ENCODE results near the gene NXNL2.

The NXNL2 gene

GRCh38 chr9:88530051-88530450 lies 4.9 kb upstream of the NXNL2 start:
- H3K4me1 ChIP-seq (ENCODE audit: control insufficient read depth, insufficient read depth, low read length, poor library complexity, severe bottlenecking), result peaks cover under 1% of the 10 kb centered on the region
- H3K36me3 ChIP-seq (ENCODE audit: control insufficient read depth, insufficient read depth, low read length), result no peaks in the 10 kb centered on the region
- H3K4me3 ChIP-seq (ENCODE audit: insufficient read depth, low read depth, low read length, poor library complexity, severe bottlenecking), result no peak overlapping the region
- H3K27ac ChIP-seq (ENCODE audit: insufficient read depth, low read length, poor library complexity, severe bottlenecking), result no peak overlapping the region
- H3K9me3 ChIP-seq (ENCODE audit: control insufficient read depth, low read length), result no peaks in the 10 kb centered on the region
- DNase-seq, result no peak
- no peaks in the 10 kb centered on the region for H3K27me3 ChIP-seq (replicated peaks; ENCODE audit: control insufficient read depth, insufficient read depth, low read length, poor library complexity, severe bottlenecking)

GRCh38 chr9:88531920-88532698 lies 2.9 kb upstream of the NXNL2 start:
- Histone ChIP-seq H3K36me3 (ENCODE audit: control insufficient read depth, insufficient read depth, low read length) (no peaks in the 10 kb centered on the region), H3K27ac (ENCODE audit: insufficient read depth, low read length, poor library complexity, severe bottlenecking) (no peak overlapping the region), H3K9me3 (ENCODE audit: control insufficient read depth, low read length) (no peaks in the 10 kb centered on the region), H3K4me1 (ENCODE audit: control insufficient read depth, insufficient read depth, low read length, poor library complexity, severe bottlenecking) (peaks cover 11% of the 10 kb centered on the region), H3K4me3 (ENCODE audit: insufficient read depth, low read depth, low read length, poor library complexity, severe bottlenecking) (no peak overlapping the region), H3K27me3 (replicated peaks; ENCODE audit: control insufficient read depth, insufficient read depth, low read length, poor library complexity, severe bottlenecking) (peaks cover 3% of the 10 kb centered on the region)
- no peak for DNase-seq

- H3K9me3 ChIP-seq (ENCODE audit: control insufficient read depth, low read length), result no peaks in the 10 kb centered on the region
- peak overlapping the region; percentile 2 for H3K4me3 ChIP-seq (ENCODE audit: insufficient read depth, low read depth, low read length, poor library complexity, severe bottlenecking)
- H3K36me3 ChIP-seq (ENCODE audit: control insufficient read depth, insufficient read depth, low read length), result no peaks in the 10 kb centered on the region
- no peak for DNase-seq
- H3K27me3 ChIP-seq (replicated peaks; ENCODE audit: control insufficient read depth, insufficient read depth, low read length, poor library complexity, severe bottlenecking), result peaks cover 3% of the 10 kb centered on the region
- H3K4me1 ChIP-seq (ENCODE audit: control insufficient read depth, insufficient read depth, low read length, poor library complexity, severe bottlenecking), result peaks cover 11% of the 10 kb centered on the region
- H3K27ac ChIP-seq (ENCODE audit: insufficient read depth, low read length, poor library complexity, severe bottlenecking), result no peak overlapping the region
These were observed 975 bp upstream of the NXNL2 start for GRCh38 chr9:88533951-88534455.

GRCh38 chr9:88535226-88536022 lies 446 bp downstream of the NXNL2 start:
- Histone ChIP-seq H3K4me1 (ENCODE audit: control insufficient read depth, insufficient read depth, low read length, poor library complexity, severe bottlenecking) (peaks cover 11% of the 10 kb centered on the region), H3K9me3 (ENCODE audit: control insufficient read depth, low read length) (no peaks in the 10 kb centered on the region), H3K36me3 (ENCODE audit: control insufficient read depth, insufficient read depth, low read length) (no peaks in the 10 kb centered on the region), H3K27me3 (replicated peaks; ENCODE audit: control insufficient read depth, insufficient read depth, low read length, poor library complexity, severe bottlenecking) (peaks cover 3% of the 10 kb centered on the region), H3K4me3 (ENCODE audit: insufficient read depth, low read depth, low read length, poor library complexity, severe bottlenecking) (peak overlapping the region; percentile 46), H3K27ac (ENCODE audit: insufficient read depth, low read length, poor library complexity, severe bottlenecking) (no peak overlapping the region)
- DNase-seq, result no peak

DNA sequence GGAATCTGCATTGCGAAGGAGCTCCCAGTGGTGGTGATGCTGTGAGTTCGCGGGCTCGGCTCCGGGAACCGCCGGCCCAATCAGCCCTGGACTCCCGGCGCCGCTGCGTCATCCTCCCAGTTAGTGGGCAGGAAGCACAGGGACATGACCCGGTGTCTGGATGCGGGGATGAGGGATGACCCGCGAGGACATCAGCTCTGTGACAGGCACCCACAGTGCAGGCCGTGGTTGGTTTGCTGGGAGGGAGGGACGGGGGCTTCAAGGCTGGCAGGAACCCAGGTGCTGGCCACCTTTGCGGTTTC lies 996 bp downstream of the NXNL2 start:
- H3K27ac ChIP-seq (ENCODE audit: insufficient read depth, low read length, poor library complexity, severe bottlenecking), result no peak overlapping the region
- no peaks in the 10 kb centered on the region for H3K9me3 ChIP-seq (ENCODE audit: control insufficient read depth, low read length)
- H3K36me3 ChIP-seq (ENCODE audit: control insufficient read depth, insufficient read depth, low read length), result no peaks in the 10 kb centered on the region
- DNase-seq, result no peak
- H3K4me3 ChIP-seq (ENCODE audit: insufficient read depth, low read depth, low read length, poor library complexity, severe bottlenecking), result peak overlapping the region; percentile 46
- H3K4me1 ChIP-seq (ENCODE audit: control insufficient read depth, insufficient read depth, low read length, poor library complexity, severe bottlenecking), result peaks cover 11% of the 10 kb centered on the region
- H3K27me3 ChIP-seq (replicated peaks; ENCODE audit: control insufficient read depth, insufficient read depth, low read length, poor library complexity, severe bottlenecking), result peaks cover 3% of the 10 kb centered on the region

GRCh38 chr9:88536951-88537760 lies 2.2 kb downstream of the NXNL2 start:
- peaks cover 11% of the 10 kb centered on the region for H3K4me1 ChIP-seq (ENCODE audit: control insufficient read depth, insufficient read depth, low read length, poor library complexity, severe bottlenecking)
- no peak overlapping the region for H3K4me3 ChIP-seq (ENCODE audit: insufficient read depth, low read depth, low read length, poor library complexity, severe bottlenecking)
- H3K27ac ChIP-seq (ENCODE audit: insufficient read depth, low read length, poor library complexity, severe bottlenecking), result no peak overlapping the region
- H3K27me3 ChIP-seq (replicated peaks; ENCODE audit: control insufficient read depth, insufficient read depth, low read length, poor library complexity, severe bottlenecking), result peaks cover 3% of the 10 kb centered on the region
- no peaks in the 10 kb centered on the region for H3K9me3 ChIP-seq (ENCODE audit: control insufficient read depth, low read length)
- no peak for DNase-seq
- H3K36me3 ChIP-seq (ENCODE audit: control insufficient read depth, insufficient read depth, low read length), result no peaks in the 10 kb centered on the region

GRCh38 chr9:88537761-88538091 lies 2.7 kb downstream of the NXNL2 start:
- Histone ChIP-seq H3K4me3 (ENCODE audit: insufficient read depth, low read depth, low read length, poor library complexity, severe bottlenecking) (no peak overlapping the region), H3K36me3 (ENCODE audit: control insufficient read depth, insufficient read depth, low read length) (no peaks in the 10 kb centered on the region), H3K27me3 (replicated peaks; ENCODE audit: control insufficient read depth, insufficient read depth, low read length, poor library complexity, severe bottlenecking) (peaks cover 3% of the 10 kb centered on the region), H3K27ac (ENCODE audit: insufficient read depth, low read length, poor library complexity, severe bottlenecking) (no peak overlapping the region), H3K9me3 (ENCODE audit: control insufficient read depth, low read length) (no peaks in the 10 kb centered on the region), H3K4me1 (ENCODE audit: control insufficient read depth, insufficient read depth, low read length, poor library complexity, severe bottlenecking) (peaks cover 11% of the 10 kb centered on the region)
- no peak for DNase-seq

DNA sequence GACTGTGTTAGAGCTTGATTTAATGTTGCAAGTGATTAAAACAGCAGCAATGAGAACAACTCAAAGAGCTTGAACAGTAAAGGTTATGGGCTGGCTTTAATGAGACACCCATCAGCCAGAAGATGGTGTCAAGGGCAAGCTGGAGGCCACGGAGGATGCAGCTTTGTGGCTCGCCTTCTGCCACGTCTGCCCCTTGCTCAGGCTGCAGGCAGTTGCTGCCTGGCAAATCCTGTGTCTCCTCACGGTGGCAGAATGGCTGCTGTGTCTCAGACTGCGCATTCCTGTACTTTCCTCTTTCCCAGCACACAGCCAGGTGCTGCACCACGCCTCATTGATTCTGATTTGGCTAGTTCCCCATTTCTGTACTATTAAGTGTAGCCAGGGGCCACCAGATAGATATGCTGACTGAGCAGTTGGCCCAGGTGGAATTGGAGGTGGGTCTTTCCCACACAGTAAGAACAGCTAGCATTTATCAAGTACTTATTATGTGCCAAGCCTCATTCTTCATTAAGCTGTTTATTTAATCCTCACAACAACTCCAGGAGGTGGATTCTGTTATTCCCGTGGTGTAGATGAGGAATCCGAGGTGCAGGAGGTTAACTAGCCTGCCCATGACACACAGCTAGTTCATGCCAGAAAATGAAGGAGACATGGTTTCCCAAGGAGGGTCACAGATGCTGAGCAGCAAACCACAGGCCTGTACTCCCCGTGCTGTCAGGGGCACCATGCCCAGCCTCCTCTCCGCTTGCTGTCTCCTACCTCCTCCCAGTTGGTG lies 3.5 kb downstream of the NXNL2 start:
- no peak overlapping the region for H3K27ac ChIP-seq (ENCODE audit: insufficient read depth, low read length, poor library complexity, severe bottlenecking)
- H3K9me3 ChIP-seq (ENCODE audit: control insufficient read depth, low read length), result no peaks in the 10 kb centered on the region
- H3K27me3 ChIP-seq (replicated peaks; ENCODE audit: control insufficient read depth, insufficient read depth, low read length, poor library complexity, severe bottlenecking), result peaks cover 3% of the 10 kb centered on the region
- peaks cover 11% of the 10 kb centered on the region for H3K4me1 ChIP-seq (ENCODE audit: control insufficient read depth, insufficient read depth, low read length, poor library complexity, severe bottlenecking)
- no peak for DNase-seq
- no peaks in the 10 kb centered on the region for H3K36me3 ChIP-seq (ENCODE audit: control insufficient read depth, insufficient read depth, low read length)
- H3K4me3 ChIP-seq (ENCODE audit: insufficient read depth, low read depth, low read length, poor library complexity, severe bottlenecking), result no peak overlapping the region

- Histone ChIP-seq H3K9me3 (ENCODE audit: control insufficient read depth, low read length) (no peaks in the 10 kb centered on the region), H3K27me3 (replicated peaks; ENCODE audit: control insufficient read depth, insufficient read depth, low read length, poor library complexity, severe bottlenecking) (peaks cover 3% of the 10 kb centered on the region), H3K4me1 (ENCODE audit: control insufficient read depth, insufficient read depth, low read length, poor library complexity, severe bottlenecking) (peaks cover 11% of the 10 kb centered on the region), H3K27ac (ENCODE audit: insufficient read depth, low read length, poor library complexity, severe bottlenecking) (no peak overlapping the region), H3K36me3 (ENCODE audit: control insufficient read depth, insufficient read depth, low read length) (no peaks in the 10 kb centered on the region), H3K4me3 (ENCODE audit: insufficient read depth, low read depth, low read length, poor library complexity, severe bottlenecking) (no peak overlapping the region)
- DNase-seq, result no peak
These were observed 4.3 kb downstream of the NXNL2 start for GRCh38 chr9:88539246-88539645.
